DOHH2 (cell line): ENCODE data around the gene CCDC85B.

Experiments
- EZH2phosphoT487 ChIP-seq: fragments of 200-600 bp; sonication (generic); IDR thresholded peaks from 2 replicates; pipeline ENCODE4 v1.6.1; 2017; ENCODE audit warnings: borderline replicate concordance, mild to moderate bottlenecking, antibody characterized with exemption, low read length, moderate library complexity, mixed read lengths
- TF ChIP-seq, protein P1 (sequence below): fragments of 200-600 bp; sonication (generic); IDR thresholded peaks from one replicate; pipeline ENCODE4 v1.5.1; 2014; ENCODE audit warnings: antibody characterized with exemption, mild to moderate bottlenecking, low read depth, low read length; ENCODE audit not compliant: poor library complexity, severe bottlenecking

DNA sequence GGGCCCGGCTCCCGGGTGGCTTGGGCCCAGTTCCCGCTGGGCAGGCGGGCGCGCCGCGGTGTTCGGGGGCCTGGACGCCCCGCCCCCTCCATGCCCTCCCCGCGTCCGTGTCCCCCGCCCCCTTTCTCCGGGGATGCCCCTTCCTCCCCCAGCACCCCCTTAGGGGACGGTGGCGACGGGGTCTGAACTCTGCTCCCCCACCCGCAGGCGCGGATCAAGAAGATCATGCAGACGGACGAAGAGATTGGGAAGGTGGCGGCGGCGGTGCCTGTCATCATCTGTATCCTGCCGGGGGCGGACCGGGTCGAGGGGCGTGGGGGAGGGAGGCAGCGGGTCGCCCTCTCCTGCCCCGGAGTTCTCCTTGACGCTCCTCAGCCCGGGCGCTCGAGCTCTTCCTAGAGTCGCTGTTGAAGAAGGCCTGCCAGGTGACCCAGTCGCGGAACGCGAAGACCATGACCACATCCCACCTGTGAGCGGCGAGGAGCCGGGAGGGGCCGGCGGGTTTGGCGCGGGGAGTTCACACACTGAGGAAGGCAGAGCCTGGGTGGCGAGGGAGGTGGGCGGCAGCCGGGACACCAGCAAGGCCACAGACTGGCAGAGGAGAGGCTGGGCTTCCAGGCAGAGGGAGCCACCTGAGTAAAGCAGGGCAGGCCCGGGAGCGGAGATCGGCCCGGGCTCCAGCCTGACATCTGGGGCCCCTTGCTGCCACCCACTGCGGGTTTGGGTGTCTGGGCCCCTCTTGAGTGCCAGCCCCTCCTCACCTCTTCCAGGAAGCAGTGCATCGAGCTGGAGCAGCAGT is 29.3 kb downstream of the CCDC85B start:
- TF ChIP-seq, protein P1, sequence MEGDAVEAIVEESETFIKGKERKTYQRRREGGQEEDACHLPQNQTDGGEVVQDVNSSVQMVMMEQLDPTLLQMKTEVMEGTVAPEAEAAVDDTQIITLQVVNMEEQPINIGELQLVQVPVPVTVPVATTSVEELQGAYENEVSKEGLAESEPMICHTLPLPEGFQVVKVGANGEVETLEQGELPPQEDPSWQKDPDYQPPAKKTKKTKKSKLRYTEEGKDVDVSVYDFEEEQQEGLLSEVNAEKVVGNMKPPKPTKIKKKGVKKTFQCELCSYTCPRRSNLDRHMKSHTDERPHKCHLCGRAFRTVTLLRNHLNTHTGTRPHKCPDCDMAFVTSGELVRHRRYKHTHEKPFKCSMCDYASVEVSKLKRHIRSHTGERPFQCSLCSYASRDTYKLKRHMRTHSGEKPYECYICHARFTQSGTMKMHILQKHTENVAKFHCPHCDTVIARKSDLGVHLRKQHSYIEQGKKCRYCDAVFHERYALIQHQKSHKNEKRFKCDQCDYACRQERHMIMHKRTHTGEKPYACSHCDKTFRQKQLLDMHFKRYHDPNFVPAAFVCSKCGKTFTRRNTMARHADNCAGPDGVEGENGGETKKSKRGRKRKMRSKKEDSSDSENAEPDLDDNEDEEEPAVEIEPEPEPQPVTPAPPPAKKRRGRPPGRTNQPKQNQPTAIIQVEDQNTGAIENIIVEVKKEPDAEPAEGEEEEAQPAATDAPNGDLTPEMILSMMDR = no peak
- TF ChIP-seq EZH2phosphoT487 = no peak
